DMS153 treated with DMSO at 0.1 percent for 48 hours (cell line): ENCODE measurements around the gene LYPD6.

Experiments used
- DNase-seq: peaks from one replicate; lab custom pipeline; 2025; ENCODE audit not compliant: unreplicated experiment; lab: John Stamatoyannopoulos, UW

LYPD6 gene

DNA sequence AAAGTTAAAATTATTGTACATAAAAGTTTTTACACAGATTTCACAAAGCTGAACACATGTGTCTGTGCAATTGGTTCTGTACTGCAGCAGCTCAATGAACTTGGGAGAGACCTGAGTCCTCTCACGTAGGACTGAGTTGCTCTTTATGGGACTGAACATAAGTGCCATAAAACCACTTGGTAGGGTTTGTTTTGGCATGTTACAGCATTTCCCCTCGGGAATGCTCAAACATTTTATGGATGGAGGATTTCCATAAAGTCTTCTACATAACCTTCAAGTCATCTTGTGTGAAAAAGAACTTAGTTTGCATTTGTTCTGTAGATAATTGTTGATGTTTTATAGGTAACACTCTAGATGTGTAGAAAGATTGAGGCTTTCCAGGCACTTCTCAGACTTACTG is 15.9 kb downstream of the LYPD6 start:
- DNase-seq: no peak

DNA sequence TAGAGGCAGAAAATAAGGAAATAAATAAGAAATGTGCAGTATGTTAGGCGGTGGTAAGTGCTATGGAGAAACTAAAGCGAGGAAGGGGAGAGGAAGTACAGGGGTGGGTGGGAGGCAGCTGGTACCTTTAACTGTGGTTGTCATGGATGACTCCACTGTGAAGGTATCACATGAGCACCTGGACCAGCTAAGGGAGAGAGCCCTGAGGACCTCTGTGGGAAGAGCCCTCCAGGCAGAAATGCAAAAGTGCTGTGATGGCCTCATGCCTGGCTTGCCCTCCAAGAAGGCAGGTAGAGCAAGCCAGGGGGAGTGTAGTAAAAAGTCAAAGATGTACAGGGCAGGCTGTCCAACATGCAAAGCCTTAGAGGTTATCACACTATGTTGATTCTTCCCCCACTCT is 17.9 kb downstream of the LYPD6 start:
- no peak for DNase-seq

DNA sequence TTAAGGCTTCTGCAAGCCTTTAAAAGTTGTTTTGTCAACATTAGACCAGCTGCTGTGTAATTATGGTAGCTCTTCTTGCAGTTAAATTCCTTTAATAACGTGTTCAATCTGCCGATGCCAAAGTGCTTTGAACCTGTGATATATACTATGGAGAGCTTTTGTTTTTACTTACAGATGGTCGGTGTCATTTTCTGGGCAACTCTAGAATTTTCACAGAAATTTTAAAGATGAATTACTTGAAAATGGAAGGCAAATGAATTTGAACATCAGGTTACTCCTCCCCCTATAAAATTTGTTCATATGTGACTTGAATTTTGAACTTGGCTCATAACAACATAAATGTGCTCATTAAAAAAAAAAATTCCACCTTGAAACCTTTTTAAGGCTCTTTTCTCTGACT is 23.0 kb downstream of the LYPD6 start:
- no peak for DNase-seq

GRCh38 chr2:149355716-149356422 is 25.5 kb downstream of the LYPD6 start:
- DNase-seq: no peak

DNA sequence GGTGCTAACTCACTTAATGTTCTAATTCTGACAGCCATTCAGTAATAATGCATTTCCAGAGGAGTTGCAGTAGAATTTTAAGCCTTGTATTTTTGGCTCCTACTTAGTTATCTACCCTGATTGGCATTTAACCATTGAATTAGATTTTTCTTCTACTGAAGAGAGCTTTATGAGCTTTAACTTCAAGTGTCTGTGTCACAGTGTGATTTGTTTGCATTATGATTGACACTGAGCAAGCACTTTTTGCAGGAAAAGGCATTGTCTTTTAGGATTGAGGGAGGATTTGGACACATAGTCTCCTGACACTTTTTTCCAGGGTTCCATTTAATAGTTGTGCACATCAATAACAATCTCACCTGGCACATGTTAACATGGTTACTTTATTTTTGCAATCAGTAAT is 26.7 kb downstream of the LYPD6 start:
- peak; percentile 16 for DNase-seq

DNA sequence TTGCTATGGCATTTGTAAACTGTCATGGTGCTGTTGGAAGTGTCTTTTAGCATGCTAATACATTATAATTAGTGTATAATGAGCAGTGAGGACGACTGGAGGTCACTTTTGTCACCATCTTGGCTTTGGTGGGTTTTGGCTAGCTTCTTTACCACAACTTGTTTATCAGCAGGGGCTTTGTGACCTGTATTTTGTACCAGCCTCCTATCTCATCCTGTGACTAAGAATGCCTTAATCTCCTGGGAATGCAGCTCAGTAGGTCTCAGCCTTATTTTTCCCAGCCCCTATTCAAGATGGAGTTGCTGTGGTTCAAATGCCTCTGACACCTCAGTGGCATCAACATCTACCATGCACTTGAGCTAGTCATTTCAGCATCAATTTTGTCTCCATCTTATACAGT is 29.7 kb downstream of the LYPD6 start:
- DNase-seq: no peak

GRCh38 chr2:149363958-149364357 is 33.6 kb downstream of the LYPD6 start:
- DNase-seq: no peak

GRCh38 chr2:149364839-149365238 is 34.5 kb downstream of the LYPD6 start:
- DNase-seq: no peak

DNA sequence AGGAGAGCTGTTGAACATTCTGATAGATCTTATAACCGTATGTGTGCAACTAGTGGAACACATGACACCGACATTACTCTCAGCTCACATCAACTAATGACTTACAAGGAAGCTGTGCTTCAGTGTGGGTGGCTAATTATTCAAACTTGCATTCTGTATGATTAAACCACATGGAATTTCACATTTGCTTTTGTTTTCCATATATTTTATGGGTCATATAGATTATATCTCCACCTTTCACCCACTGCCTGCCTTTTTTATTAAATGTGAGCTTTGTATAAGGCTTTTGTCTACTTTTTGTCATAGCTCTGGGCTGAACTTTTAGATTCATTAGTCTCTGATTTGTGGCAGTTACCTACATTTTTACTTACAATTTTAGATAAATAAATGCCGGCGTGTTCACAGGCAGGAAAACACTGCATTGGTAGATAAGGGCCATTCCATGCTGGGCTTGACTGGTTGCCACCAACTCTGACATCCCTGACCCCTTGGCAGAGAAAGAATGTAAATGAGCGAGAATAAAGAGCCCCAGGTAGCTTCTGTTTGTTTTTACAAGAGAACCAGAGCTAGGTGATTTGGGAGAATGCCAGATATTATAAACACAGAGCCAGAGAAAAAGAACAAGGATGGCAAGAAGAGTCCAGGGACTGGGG is 35.7 kb downstream of the LYPD6 start:
- DNase-seq: peak; percentile 95

- DNase-seq: no peak
Measured at GRCh38 chr2:149370061-149370775, 39.8 kb downstream of the LYPD6 start.

GRCh38 chr2:149371476-149371875 is 41.1 kb downstream of the LYPD6 start:
- DNase-seq: no peak

- DNase-seq: peak; percentile 35
Measured at GRCh38 chr2:149375801-149376361, 45.5 kb downstream of the LYPD6 start.

DNA sequence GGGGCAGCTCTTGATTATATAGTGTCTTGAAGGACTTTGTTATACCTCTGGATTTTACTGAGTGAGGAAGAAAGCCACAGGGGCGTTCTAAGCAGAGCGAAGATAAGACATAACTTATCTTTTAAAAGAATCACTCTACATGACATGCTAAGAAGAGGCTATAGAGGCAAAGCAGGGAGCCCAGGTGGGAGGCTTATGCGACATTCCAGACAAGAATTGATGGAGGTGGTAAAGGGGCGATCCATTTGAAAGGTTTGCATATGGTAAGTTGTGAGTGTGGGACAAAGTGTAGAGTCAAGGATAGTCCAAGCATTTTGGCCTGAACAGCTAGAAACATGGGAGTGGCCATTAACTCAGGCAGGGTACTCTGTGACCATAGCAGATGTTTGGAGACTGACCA is 49.8 kb downstream of the LYPD6 start:
- DNase-seq: no peak

- DNase-seq: no peak
Measured at GRCh38 chr2:149383340-149383739, 53.0 kb downstream of the LYPD6 start.

DNA sequence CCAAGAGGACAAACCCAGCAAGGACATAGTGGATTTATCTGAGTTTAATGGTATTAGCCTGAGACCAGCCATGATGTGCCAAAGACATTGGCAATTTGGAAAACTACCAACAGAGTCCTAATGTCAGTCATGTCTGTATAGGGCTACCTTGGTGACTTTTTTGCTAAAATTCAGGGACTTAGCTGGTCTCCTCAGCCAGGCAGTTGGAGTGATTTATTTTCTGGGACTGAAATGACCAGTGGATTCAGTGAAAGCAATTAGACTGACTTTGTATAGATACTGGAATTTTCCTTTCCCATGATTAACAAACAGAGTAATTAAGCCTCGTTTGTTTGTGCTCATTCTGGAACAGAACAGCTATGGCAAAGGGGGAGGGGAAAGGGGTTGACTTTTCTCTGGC is 55.0 kb downstream of the LYPD6 start:
- no peak for DNase-seq

GRCh38 chr2:149387411-149387810 is 57.0 kb downstream of the LYPD6 start:
- no peak for DNase-seq

GRCh38 chr2:149388120-149388816 is 57.9 kb downstream of the LYPD6 start:
- no peak for DNase-seq

GRCh38 chr2:149389506-149390167 is 59.2 kb downstream of the LYPD6 start:
- no peak for DNase-seq

DNA sequence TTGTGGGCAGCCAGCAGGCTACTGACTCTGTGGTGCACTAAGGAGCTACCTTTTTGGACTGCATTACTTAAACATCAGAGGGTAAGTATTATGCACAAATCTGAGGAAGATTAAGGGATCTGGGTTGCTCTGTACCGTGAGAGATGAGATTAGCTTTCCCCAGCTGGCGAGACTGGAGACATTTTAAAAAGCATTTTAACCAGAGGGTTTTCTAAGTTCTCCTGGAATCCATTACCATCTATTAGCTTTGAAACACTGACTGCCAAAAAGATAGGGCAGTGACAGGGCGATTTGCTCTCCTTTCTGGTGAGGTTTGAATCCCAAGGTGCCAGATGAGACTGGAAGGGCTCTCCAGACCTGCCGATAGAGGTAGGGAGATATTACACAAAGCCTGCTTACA is 63.2 kb downstream of the LYPD6 start:
- no peak for DNase-seq

- no peak for DNase-seq
Measured at GRCh38 chr2:149394864-149395263, 64.5 kb downstream of the LYPD6 start.
